ENCODE data around the gene TOM1L2.
"Not testable (repeated sequence)": the region's sequence is repeated elsewhere in the genome, so short reads cannot be mapped to it uniquely, and the experiment has no call there.

The TOM1L2 gene

GRCh38 chr17:17810895-17811248, 161.3 kb downstream of the TOM1L2 start:
- DNase-seq (ENCODE audit: extremely low read depth in 1 of 2, low read depth in 1 of 2) = no peak

GRCh38 chr17:17810084-17810894, 161.9 kb downstream of the TOM1L2 start:
- DNase-seq (ENCODE audit: extremely low read depth in 1 of 2, low read depth in 1 of 2) = no peak

GRCh38 chr17:17809531-17810083, 162.6 kb downstream of the TOM1L2 start:
- no peak for DNase-seq (ENCODE audit: extremely low read depth in 1 of 2, low read depth in 1 of 2)

GRCh38 chr17:17808706-17809432, 163.3 kb downstream of the TOM1L2 start:
- DNase-seq (ENCODE audit: extremely low read depth in 1 of 2, low read depth in 1 of 2) = no peak

GRCh38 chr17:17808200-17808599, 164.0 kb downstream of the TOM1L2 start:
- not testable (repeated sequence) for DNase-seq (ENCODE audit: extremely low read depth in 1 of 2, low read depth in 1 of 2)

GRCh38 chr17:17807440-17807839, 164.8 kb downstream of the TOM1L2 start:
- no peak for DNase-seq (ENCODE audit: extremely low read depth in 1 of 2, low read depth in 1 of 2)

- no peak for DNase-seq (ENCODE audit: extremely low read depth in 1 of 2, low read depth in 1 of 2)
These were observed 165.5 kb downstream of the TOM1L2 start for GRCh38 chr17:17806611-17807274.

- no peak for DNase-seq (ENCODE audit: extremely low read depth in 1 of 2, low read depth in 1 of 2)
These were observed 166.2 kb downstream of the TOM1L2 start for GRCh38 chr17:17806035-17806434.

GRCh38 chr17:17805575-17805974, 166.6 kb downstream of the TOM1L2 start:
- DNase-seq (ENCODE audit: extremely low read depth in 1 of 2, low read depth in 1 of 2) = no peak

GRCh38 chr17:17804007-17804406, 168.2 kb downstream of the TOM1L2 start:
- DNase-seq (ENCODE audit: extremely low read depth in 1 of 2, low read depth in 1 of 2) = no peak

- no peak for DNase-seq (ENCODE audit: extremely low read depth in 1 of 2, low read depth in 1 of 2)
These were observed 170.3 kb downstream of the TOM1L2 start for GRCh38 chr17:17801800-17802481.

- DNase-seq (ENCODE audit: extremely low read depth in 1 of 2, low read depth in 1 of 2) = no peak
These were observed 171.6 kb downstream of the TOM1L2 start for GRCh38 chr17:17800504-17801021.

- no peak for DNase-seq (ENCODE audit: extremely low read depth in 1 of 2, low read depth in 1 of 2)
These were observed 173.5 kb downstream of the TOM1L2 start for GRCh38 chr17:17798573-17799255.

- DNase-seq (ENCODE audit: extremely low read depth in 1 of 2, low read depth in 1 of 2) = no peak
These were observed 174.1 kb downstream of the TOM1L2 start for GRCh38 chr17:17798010-17798556.

- no peak for DNase-seq (ENCODE audit: extremely low read depth in 1 of 2, low read depth in 1 of 2)
These were observed 174.9 kb downstream of the TOM1L2 start for GRCh38 chr17:17797119-17797809.

GRCh38 chr17:17796787-17797061, 175.5 kb downstream of the TOM1L2 start:
- DNase-seq (ENCODE audit: extremely low read depth in 1 of 2, low read depth in 1 of 2) = no peak

GRCh38 chr17:17795946-17796786, 176.0 kb downstream of the TOM1L2 start:
- DNase-seq (ENCODE audit: extremely low read depth in 1 of 2, low read depth in 1 of 2) = no peak

GRCh38 chr17:17795296-17795695, 176.9 kb downstream of the TOM1L2 start:
- DNase-seq (ENCODE audit: extremely low read depth in 1 of 2, low read depth in 1 of 2) = no peak

- no peak for DNase-seq (ENCODE audit: extremely low read depth in 1 of 2, low read depth in 1 of 2)
These were observed 177.8 kb downstream of the TOM1L2 start for GRCh38 chr17:17794382-17794781.

Data from activated CD8-positive, alpha-beta memory T cell treated with anti-CD3 and anti-CD28 coated beads for 1 hour (primary cell).